Endometrium (tissue), 2 donors: ENCODE measurements around the gene PLA2G4A.

Experiments
- FAIRE-seq: peaks from 2 replicates; lab custom pipeline; 2012; peaks lifted over from hg19 to GRCh38; lab: Jason Lieb, UNC
- donor health status: control.
- donor health status: control.

Gene PLA2G4A

DNA sequence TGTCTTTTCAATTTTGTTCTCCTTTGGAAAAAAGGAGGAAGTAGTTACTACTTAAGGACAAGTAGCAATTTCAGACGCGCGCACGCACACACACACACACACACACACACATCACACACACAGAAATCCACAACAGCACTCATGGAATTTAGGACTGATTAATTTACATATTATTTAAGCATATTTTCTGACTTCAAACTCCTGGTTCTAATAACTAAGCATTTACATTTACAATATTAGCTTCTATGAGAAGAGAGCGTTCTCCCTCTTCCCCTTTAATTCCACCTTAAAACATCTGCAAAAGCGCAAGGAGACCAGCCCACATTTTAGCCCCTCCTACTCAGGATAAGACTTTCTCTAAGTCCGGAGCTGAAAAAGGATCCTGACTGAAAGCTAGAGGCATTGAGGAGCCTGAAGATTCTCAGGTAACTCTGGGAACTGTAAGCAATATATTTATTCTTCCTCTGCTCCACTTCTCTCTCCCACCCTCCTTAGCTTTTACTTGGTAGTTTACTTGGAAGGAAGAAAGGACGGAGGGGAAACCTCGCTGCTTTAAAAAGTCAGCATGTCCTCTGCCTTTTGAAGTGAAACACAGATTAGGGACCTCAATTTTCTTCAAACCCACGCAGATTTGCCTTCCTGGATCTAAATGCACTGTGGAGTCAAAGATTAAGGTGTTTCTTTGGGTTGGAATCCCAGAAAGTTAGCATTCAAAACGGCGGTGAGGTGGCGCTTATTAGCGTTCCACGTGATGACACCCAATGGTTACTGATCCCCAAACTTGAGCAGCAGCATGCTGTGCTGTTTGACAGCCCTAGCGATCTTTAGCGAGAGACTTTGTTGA is at the start of gene PLA2G4A:
Gene PLA2G4A, plus strand, starts transcription at position 339 of the 844 bp plus-strand sequence. CDS start 25,406 bp downstream, outside the sequence.
- peak; percentile 70 for FAIRE-seq

DNA sequence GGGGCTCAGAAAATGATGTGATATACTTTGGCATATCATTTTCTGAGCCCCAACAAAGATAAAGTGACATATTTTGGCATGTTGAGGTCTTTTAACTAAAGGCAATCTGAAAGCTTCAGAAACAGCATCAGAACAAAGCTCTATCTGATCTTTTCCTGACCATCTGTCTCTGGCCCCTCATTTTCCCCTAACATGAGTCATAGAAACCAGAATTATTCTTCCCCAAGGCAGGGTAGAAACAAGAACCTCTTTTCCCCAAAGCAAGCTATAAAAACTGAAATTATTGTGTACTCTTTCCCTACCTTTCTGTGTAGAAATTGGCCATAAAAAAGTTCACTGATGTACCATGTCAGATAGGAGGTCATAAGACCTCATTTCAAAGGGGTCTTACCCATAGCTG is 48.7 kb upstream of the PLA2G4A start:
- FAIRE-seq: no peak

DNA sequence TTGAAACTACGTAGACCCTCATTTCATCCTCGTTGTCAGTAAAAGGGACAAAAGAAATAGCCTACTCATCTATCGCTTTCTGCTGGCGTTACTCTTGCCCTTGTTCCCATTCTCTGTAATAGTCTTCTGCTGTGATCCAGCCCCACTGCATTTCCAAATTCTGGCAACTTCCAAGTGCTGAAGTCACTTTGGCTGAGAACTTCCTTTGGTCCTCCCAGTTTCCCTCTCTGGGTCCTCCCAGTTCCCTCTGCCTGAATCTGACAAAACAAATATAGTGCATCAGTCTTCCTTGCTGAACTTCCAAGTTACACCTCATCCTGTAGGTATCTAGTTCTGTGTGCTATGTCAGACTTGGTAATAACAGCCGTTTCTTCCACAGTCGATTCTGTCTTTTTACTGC is 47.0 kb upstream of the PLA2G4A start:
- FAIRE-seq: no peak

DNA sequence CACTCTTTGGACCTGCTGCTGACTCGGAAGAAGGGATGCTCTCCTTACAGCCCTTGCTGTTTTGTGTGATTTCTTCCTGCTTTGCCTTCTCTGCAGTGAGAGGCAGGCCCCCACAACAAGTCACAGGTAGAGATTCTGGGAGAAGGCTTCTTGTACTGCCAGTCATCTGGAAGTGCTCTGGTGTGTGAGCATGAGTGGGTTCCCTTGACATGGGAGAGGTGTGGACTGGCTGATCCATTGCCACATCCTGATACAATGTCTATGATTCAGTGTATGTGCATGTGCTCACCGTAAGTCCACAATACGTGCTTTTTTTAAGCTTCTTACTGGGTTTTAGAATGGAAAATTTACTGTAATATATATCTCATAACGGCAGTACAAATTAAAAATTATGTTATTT is 46.0 kb upstream of the PLA2G4A start:
- FAIRE-seq: no peak

DNA sequence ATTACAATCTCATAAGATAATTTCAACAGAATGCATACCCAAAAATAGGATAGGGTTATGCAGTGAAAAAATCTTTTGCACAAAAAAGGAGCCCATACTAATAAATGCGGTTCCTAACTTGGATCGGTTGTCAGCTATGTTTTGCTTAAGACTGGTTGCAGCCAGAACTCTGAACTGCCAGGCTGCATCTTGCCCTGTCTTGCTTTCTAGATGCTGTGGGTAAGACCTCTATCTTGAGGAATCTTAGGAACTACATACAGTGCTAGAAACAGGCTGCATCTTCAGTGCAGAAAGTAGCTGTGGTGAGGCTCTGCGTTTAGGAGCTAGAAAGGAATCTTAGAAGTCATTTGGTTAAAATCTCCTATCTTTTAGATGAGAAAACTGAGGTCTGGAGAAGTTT is 45.6 kb upstream of the PLA2G4A start:
- FAIRE-seq: no peak

DNA sequence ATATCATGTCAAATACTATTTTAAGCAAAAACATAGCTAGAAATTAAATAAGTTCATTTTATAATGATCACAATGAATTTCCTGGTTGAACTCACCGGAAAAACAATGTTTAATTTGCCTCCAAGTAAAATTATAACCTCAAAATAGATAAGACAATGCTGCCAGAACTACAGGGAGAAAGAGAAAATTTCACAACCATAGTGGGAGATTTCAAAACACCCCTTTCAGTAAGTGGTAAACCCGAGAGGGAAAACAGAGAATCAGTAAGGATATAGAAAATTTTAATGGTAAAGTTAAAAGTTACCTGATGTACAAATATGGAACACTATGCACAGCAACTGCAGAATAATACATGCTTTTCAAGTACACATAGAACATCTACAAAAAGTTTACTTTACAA is 43.2 kb upstream of the PLA2G4A start:
- no peak for FAIRE-seq

DNA sequence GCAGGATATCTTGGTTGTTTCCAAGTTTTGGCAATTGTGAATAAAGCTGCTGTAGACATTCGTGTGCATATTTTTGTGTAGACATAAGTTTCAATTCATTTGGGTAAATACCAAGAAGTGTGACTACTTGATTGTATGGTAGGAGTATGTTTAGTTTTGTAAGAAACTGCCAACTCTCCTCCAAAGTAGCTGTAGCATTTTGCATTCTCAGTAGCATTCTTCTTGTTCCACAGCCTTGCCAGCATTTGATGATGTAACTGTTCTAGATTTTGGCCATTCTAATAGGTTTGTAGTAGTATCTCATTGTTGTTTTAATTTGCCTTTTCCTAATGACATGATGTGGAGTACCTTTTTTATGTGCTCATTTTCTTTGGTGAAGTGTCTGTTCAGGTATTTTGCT is 38.6 kb upstream of the PLA2G4A start:
- FAIRE-seq: no peak

DNA sequence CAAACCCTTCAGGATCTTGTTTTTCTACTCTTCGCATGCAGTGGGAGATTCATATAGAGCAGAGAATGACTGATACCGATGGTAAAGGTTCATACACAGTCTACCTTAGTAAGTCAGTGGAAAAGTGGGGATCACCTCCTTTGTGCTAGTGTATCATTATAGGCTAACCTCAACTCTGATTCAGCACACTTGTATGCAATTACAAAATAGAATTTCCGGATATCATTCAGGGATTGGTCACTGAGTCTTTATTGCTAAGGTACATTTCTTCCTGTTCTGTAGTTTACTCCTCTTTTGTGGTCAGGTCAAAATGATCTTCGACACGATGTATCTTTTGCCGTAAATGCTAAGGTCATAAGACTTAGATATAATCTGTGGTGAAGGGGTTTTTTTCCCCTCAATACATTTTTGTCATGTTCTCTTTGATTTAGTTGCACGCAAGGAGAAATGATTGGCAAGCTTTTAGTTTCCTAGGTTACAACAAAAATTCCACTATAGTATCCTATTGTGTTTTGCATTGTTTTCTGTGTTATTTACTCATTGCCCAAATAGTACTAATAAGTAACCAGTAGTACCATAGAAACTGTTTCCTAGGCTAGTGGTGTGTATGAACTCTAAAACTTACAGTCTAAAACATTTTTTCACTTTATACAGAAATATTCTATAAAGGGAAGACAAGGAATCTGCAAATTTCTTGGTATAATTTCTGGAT is 35.7 kb upstream of the PLA2G4A start:
- no peak for FAIRE-seq

DNA sequence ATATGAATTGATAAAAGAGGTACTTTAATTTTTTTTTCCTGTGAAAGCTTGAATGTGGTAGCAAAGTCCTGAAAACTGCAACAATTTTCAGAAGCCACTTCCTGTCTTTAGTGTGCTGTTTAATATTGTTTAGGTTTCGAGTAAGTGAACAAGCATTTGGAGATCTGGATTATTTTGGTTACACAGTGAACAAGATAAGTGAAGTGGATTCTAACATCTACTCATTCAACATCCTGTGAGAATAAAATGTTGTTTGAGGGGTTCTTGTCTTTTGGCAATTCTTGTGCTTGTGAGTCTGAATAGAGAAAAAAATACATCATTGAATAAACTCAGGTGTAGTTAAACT is 35.2 kb upstream of the PLA2G4A start:
- FAIRE-seq: no peak

DNA sequence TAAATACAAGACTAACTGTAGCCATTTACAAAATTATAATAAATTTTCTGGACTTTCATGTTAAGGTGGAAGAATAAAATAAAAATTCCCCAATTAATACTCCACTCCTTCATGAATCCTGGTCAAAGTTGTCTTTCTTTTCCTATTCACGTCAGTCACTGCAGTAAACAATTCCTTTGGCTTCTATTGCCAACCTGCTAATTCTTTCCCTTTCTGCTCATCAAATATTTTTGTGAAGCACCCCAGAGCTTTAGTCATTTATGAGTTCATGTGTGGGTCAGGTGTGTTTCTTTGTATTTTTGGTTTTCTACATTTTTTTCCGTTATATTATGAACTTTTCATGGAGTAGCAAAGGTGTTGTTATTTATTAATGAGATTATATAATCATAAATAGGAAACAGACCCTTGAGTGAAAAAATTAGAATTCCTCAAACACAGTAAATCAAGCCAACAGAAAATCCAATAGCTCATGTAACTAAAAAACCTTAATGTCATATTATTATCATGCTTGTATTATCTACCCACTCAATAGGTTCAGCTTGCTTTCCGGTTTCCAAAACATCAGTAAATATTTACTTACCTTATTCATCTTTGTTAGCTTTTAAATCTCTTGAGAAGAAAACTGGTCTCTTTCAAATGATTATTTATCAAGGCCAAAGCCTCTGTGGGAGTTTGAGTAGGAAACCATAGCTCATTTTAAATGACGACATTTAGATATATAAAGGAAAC is 29.6 kb upstream of the PLA2G4A start:
- no peak for FAIRE-seq

DNA sequence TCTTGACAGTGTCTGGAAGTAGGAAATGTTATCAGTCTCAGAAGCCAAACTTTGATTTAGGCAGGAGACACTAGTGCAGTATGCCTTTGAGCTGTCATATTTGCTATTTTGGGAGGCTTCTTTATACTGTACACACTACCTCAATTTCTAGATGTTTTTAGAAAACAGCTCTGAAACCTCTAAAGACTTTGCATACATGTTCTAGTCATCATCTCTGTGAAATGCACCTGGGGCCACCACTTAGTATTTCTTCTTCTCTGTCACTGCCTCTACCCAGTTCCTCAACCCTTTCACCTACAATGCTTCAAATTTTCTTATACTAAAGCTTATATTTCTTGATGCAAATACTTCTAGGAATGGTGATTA is 29.1 kb upstream of the PLA2G4A start:
- FAIRE-seq: no peak

DNA sequence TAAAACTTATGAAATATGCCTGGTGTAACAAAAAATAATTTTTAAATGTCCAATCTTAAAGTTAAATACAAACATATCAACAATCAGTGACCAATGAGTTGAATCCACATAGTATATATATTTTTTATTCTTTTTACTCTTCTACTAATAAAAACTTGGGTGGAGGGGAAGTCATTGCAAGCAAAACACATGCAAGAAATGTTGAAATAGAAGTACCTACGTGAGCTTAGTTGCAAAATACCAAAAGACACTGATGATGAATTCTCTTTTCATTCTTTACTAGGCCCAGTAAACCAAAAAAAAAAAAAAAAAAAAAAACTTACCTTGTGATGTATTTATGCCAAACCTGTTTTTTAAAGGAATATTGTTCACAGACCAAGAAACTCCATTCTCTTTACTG is 26.4 kb upstream of the PLA2G4A start:
- peak; percentile 21 for FAIRE-seq

DNA sequence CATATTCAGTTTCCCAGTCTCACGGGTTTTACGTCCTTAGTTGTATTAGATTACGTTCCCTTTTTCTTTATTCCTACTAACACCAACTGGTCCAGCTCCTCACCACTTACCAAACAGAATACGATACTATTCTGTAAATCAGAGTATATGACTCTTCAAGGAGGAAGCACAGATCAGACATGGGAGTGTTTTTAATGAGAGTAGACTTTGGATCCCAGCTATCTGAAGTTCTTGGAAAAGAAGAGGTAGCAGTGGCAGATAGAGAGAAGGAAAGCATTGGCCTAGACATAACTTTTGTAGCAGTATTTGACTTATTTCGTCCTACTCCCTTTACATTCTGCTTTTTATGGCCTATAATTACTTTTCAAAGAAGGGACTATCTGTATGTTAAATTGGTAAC is 24.1 kb upstream of the PLA2G4A start:
- FAIRE-seq: no peak

DNA sequence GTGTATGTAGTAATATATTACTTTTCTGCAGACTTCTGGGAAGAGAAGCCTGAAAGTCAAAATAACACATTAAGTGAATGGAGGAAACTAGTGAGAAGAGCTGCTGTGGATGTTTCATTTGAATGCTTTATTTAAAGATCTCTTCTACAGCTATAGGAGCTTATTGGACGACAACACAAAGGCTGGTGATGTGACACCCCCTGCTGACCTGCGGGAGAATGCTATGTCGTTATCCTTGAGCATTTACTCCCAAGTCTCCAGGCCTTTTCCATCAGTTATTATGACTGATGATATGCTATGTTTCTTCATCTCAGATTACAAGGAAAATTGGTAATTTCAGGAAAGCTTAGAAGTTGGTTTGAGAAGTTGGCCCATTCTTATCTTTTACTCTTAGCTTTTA is 22.3 kb upstream of the PLA2G4A start:
- no peak for FAIRE-seq

DNA sequence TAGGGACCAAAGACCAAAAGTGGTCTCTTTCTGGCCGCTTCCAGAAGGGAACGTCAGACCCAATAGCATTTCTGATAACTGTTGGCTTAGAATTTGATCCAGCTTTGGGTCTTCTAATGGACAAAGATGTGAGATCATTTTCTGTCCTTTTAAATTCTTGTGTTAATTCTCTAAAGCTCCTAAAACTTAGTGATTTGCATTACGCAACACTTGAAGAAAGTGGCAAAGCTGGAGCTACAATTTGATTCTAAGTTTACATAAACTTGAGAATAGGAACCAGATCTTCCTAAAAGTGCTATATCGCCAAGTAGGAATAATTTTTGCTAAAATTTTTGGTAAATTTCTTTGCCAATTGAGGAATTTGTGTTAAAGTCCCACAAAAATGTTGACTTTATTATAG is 21.6 kb upstream of the PLA2G4A start:
- no peak for FAIRE-seq

DNA sequence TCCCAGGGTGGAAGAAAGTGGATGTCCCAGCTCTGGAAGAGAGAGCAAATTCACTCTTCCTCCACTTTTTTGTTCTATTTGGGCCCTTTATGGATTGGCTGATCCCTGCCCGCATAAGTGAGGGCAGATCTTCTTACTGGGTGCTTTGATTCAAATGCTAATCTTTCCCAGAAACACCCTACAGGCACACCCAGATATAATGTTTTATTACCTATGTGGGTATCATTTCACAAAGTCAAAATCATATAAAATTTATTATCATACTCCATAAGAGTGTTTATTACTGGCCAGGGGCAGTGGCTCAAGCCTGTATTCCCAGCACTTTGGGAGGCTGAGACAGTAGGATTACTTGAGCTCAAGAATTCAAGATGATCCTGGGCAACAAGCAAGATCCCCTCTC is 16.9 kb upstream of the PLA2G4A start:
- no peak for FAIRE-seq

DNA sequence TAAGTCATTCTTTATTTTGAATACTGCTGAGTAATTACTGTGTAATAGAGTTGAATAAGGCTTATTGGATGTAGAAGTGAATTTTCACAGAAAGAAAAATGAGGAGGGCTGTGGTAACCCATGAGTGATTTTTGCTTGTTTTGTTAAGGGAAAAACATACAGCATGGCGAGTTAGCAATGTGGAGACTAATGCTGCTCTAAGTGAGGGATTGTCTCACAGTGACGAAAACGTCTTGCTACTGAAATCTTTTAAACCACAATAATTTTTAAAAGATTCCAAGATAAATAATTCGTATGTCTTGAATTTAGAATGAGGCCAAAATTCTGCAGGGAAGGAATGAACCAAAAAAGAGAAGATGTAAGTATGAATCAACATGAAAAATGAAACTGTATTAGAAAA is 16.2 kb upstream of the PLA2G4A start:
- no peak for FAIRE-seq

DNA sequence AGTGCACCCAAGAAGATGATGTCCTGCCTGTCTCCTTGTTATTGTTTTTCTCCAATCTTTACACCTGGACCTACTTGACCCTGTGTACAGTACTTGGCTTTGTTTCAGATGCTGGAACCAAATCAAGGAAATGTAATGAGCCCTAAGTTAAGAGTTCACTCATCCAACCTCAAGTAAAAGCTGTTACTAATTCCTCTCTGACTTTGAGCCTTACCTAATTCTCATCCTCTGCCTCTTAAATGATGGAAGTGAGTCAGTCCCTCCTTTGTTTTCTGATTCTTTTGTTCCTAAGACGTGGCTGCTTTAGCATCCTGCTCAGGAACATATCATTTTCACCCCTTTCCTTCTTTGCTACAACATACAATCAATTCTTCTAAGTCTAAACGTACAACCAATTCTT is 15.3 kb upstream of the PLA2G4A start:
- no peak for FAIRE-seq

DNA sequence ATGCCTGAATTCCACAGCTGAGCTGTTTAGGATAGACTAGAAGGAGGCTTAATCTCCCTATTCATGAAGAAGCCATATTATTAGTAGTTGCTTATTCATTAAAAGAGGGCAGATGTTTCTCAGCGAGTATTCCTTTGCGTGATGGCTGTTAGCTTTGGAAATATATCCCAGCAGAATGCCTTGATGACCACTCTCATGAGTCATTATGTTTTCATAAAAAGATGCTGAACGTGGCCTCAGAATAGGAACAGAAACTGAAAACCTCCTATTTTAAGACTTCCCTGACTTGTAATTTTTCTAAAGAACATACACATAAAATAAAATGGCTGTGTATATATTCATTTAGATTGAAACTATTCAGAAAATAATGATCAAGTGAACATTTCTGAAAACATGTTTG is 9.6 kb upstream of the PLA2G4A start:
- FAIRE-seq: no peak

DNA sequence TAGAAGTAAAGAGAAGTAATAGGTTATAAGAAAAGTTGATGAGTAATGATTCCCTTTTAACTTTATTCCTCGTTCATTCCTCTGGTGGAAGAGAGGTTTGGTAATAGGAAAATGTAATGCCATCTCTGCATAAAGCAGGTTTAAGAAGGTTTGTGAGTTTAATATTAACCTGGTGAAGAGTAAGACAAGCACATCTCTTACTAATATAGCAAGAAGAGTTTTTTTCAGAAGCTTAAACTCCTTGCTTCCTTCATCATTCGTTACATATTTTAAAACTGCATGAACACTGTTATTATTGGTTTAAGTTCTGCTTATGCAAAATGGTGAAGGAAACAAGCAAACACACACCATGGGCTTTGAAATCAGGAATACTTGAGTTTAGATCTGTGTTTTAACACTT is 9.2 kb upstream of the PLA2G4A start:
- no peak for FAIRE-seq

DNA sequence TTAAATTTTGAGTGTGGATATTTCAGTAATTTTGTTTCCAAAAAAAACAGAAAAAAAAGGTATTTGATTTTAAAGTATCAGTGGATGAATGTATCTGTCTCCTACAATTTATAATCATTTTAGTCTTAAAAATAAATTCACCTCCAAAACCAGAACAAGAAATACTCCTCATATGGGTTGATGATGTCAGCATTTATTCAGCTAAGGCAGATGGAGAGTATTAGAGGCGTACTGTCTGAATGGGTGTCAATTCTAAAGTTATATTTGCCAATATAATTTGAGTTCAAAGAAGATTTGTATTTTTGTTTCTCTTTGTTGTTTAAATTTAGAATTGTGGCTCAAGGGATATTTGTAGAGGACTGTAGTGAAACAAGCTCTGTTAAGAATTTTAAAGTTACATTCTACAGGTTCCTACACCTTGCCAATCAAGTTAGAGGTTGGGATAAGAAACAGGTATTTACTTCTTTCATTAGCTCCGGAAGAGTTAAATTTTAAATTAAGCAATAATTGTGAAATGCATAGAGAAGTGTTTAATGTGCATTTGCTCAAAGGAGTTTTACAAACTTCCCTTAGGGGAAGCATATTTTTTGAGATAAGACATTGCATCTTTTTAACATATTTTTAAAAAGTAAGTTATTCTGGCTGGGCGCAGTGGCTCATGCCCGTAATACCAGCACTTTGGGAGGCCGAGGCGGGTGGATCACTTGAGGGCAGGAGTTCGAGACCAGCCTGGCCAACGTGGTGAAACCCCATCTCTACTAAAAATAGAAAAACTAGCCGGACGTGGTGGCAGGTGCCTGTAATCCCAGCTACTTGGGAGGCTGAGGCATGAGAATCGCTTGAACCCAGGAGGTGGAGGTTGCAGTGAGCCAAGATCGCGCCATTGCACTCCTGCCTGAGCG is 1.2 kb downstream of the PLA2G4A start:
- no peak for FAIRE-seq

DNA sequence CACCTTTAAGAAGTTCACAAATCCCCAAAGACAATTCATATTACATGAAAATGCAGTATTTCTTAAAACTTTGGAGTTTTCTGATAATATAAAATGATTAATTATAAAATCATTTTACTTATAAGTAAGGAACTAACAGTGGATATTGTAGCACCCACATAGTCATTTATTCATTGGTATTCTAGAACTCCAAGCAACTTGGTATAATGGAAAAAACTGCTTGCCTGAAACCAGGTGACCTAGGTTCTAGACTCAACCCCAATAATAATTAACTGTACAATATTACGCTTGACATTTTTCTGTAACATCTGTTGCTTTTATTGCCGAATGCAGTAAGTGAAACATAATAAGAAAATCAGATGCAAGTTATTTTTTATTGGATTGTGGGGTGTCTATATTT is 2.4 kb downstream of the PLA2G4A start:
- FAIRE-seq: no peak
